Kidney (tissue), 14 donors: Measurements from ENCODE around the gene ARL4C. TPM values are rescaled to one million over a fixed set of nuclear protein-coding genes. Genes with fewer than 3 reads are reported as not detected.

ENCODE experiments used
- DNase-seq, 5 donors: peaks; one replicate each; pipeline ENCODE4 v3.0.0-alpha.2; 2013 to 2020
- FAIRE-seq: peaks from 2 replicates; lab custom pipeline; 2012; peaks lifted over from hg19 to GRCh38; lab: Jason Lieb, UNC
- H3K27ac ChIP-seq, 2 donors: one replicate each; pipeline ENCODE4 v1.7.0; 2013; ENCODE audit warnings: low read depth in 2 of 2, low read length in 2 of 2, inconsistent platforms in 1 of 2
- H3K27me3 ChIP-seq: one replicate; pipeline ENCODE4 v1.7.1; 2013; ENCODE audit warnings: low read length, inconsistent platforms; ENCODE audit not compliant: control insufficient read depth, insufficient read depth
- H3K36me3 ChIP-seq, 3 donors: one replicate each; pipeline versions ENCODE4 v1.7.0 to v1.7.1; 2013; ENCODE audit warnings: low read length in 3 of 3, control low read depth in 1 of 3, inconsistent platforms in 1 of 3; ENCODE audit not compliant: insufficient read depth in 3 of 3, control insufficient read depth in 2 of 3
- H3K4me1 ChIP-seq, 3 donors: one replicate each; pipeline versions ENCODE4 v1.7.0 to v1.7.1; 2013; ENCODE audit warnings: low read length in 3 of 3, inconsistent platforms in 1 of 3, low read depth in 1 of 3; ENCODE audit not compliant: control insufficient read depth in 2 of 3, insufficient read depth in 2 of 3
- H3K4me3 ChIP-seq, 3 donors: one replicate each; pipeline versions ENCODE4 v1.7.0 to v1.8.1; 2013; ENCODE audit warnings: low read length in 3 of 3, control low read depth in 1 of 3, inconsistent platforms in 1 of 3
- H3K9ac ChIP-seq, 3 donors: one replicate each; pipeline versions ENCODE4 v1.7.0 to v1.7.1; 2013; ENCODE audit warnings: low read length in 3 of 3, control low read depth in 1 of 3, inconsistent platforms in 1 of 3
- H3K9me3 ChIP-seq, 3 donors: one replicate each; pipeline versions ENCODE4 v1.7.0 to v1.7.1; 2013; ENCODE audit warnings: low read length in 3 of 3, control low read depth in 1 of 3, inconsistent platforms in 1 of 3; ENCODE audit not compliant: control insufficient read depth in 2 of 3, insufficient read depth in 1 of 3
- intact Hi-C: fragments of 100-400 bp; cut with DNase I; formaldehyde crosslinking; loops from one replicate; pipeline ENCODE4 v1.11.1; 2022
- polyA plus RNA-seq: library from polyadenylated mRNA; stranded (reverse); fragments of 350-450 nt; fragmentation: Illumina TruSeq; extraction: RNeasy Lipid Tissue Mini Kit (QIAGEN cat#74804); gene quantifications from one replicate; pipeline ENCODE4 v1.2.3, GENCODE V29; 2014; ENCODE audit warnings: low read depth, low replicate concordance; ENCODE audit not compliant: insufficient read depth
- total RNA-seq: library from RNA; stranded (reverse); fragmentation: NEBNext Ultra II Directional; extraction: Animal tissue kit (Norgen Biotek cat#: 25700); gene quantifications from one replicate; pipeline ENCODE4 v1.2.1, GENCODE V29; 2021
- TF ChIP-seq, protein P1 (sequence below): IDR thresholded peaks from 3 replicates; pipeline ENCODE4 v1.5.1; 2012; ENCODE audit warnings: mild to moderate bottlenecking, moderate library complexity, borderline replicate concordance; ENCODE audit not compliant: insufficient read depth; ENCODE audit errors: extremely low read depth
- donor health status: control.
- donor health status: control.
- donor health status: control.
- donor health status: control.
- donor health status: control.
- donor health status: DM: yes; HTN: yes; CAD: no.
- donor health status: Normal renal cell carcinoma (clear cell type).

Gene ARL4C
- total and polyA plus RNA-seq, 2 donors from 2014 or later = 2.7 to 62.0 TPM

DNA sequence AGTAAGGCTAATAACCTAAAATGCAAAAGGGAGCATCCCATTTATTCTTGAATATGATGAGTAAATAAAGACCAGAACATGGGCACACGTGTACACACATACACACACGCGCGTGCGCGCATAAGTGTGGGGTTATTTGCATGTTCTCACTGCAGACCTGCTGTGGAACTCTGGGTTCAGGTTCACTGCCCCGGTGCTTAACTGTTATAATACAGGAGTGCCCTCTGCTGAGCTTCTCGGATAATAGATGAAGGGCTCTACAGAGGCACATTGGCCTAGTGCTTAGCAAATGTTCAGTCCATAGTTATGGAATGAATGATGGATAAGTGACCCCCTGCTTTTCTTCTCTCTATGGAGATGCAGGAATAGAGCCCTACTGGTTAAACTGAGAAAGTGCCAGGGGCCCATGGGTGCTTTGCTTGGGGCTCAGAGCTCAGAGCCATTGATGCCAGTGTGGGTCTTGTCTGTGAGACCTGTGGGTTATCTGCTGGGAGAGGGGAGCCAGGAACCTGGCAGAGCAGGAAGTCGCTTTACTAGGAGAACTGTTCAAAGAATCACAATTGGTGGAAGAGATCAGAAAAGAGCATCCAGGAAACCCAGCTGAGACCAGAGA is 3.6 kb upstream of the ARL4C start:
- TF ChIP-seq, protein P1, sequence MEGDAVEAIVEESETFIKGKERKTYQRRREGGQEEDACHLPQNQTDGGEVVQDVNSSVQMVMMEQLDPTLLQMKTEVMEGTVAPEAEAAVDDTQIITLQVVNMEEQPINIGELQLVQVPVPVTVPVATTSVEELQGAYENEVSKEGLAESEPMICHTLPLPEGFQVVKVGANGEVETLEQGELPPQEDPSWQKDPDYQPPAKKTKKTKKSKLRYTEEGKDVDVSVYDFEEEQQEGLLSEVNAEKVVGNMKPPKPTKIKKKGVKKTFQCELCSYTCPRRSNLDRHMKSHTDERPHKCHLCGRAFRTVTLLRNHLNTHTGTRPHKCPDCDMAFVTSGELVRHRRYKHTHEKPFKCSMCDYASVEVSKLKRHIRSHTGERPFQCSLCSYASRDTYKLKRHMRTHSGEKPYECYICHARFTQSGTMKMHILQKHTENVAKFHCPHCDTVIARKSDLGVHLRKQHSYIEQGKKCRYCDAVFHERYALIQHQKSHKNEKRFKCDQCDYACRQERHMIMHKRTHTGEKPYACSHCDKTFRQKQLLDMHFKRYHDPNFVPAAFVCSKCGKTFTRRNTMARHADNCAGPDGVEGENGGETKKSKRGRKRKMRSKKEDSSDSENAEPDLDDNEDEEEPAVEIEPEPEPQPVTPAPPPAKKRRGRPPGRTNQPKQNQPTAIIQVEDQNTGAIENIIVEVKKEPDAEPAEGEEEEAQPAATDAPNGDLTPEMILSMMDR = peak; percentile 55
- peak; percentile 70 to 90 (median 82) for DNase-seq
- Histone ChIP-seq H3K27ac (no peak overlapping the region), H3K4me1 (peaks cover 0 to 8% (median 3%) of the 10 kb centered on the region in 3 donors), H3K9ac (no peak overlapping the region), H3K27me3 (no peaks in the 10 kb centered on the region), H3K4me3 (no peak overlapping the region), H3K36me3 (no peaks in the 10 kb centered on the region), H3K9me3 (no peaks in the 10 kb centered on the region)
- intact Hi-C loops = loop anchor here (10.0 kb wide), 1 partner anchor 366 kb away; no protein-coding TSS in a partner anchor
- FAIRE-seq = no peak

DNA sequence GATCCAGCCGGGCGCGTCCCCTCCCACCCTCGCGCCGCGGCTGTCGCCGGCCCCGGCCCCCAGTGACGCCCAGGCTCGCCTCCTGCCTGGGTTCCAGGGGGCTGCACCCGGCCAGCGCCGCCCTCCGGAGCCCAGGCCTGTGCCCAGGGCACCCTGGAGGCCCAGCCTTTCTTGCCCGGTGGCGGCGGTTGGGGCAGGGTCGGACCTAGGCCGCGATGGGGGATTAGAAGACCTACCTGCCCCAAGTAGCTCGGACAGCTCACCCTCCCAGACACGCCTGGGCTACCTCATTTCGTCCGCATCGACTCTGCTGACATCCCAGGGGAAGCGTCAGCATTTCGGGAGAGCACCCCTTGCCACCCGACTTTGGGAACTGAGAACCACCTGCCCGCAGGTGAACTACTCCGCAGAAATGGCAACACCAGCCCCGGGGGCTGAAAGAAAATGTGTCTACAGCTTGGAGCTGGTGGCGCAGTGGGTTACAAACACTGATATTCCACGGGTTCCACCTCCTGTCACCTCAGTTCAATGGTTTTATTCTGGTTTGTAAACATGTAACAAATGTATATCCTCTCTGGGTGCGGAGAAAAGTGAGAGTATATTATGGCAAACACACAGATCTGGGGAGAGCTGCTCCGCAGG is 834 bp upstream of the ARL4C start:
- intact Hi-C loops = no loop called here
- H3K9me3 ChIP-seq = no peaks in the 10 kb centered on the region
- DNase-seq = no peak
- no peaks in the 10 kb centered on the region for H3K36me3 ChIP-seq
- no peak overlapping the region for H3K9ac ChIP-seq
- H3K4me3 ChIP-seq = no peak overlapping the region
- peaks cover 0 to 12% (median 3%) of the 10 kb centered on the region in 3 donors for H3K4me1 ChIP-seq
- peak overlapping the region; percentile 41 to 51 for H3K27ac ChIP-seq
- TF ChIP-seq, protein P1 = no peak
- no peaks in the 10 kb centered on the region for H3K27me3 ChIP-seq
- no peak for FAIRE-seq

DNA sequence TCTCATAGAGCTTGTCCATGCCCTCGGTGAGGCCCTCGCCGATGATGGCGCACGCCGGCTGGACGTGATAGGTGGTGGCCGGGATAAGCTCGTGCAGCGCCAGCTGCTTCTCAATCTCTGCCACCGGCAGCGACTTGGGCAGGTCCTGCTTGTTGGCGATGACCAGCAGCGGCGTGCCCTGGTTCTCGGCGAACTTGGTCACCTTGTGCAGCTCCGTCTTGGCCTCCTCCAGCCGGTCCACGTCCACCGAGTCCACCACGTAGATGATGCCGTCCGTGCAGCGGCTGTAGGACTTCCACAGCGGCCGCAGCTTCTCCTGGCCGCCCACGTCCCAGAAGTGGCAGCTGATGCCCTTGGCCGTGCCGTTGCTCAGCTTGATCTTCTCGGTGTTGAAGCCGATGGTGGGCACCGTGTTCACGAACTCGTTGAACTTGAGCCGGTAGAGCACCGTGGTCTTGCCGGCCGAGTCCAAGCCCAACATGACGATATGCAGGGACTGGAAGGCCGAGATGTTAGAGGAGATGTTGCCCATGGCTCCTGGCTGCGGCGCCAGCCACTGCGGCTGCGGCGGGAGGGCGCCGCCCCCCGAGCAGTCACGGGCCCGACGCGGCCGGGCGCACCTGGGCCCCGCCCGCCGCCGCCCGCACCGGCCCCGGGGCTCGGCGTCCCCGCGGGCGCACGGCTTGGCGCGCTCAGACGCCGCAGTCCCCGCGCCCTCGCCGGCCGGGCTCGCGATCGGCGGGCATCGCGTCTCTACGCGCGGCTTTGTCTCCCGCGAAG is 636 bp downstream of the ARL4C start:
- DNase-seq = peak; percentile 38 to 84 (median 63)
- Histone ChIP-seq H3K9ac (peak overlapping the region; percentile 52 to 75 (median 74)), H3K36me3 (no peaks in the 10 kb centered on the region), H3K4me1 (peaks cover 0 to 12% (median 3%) of the 10 kb centered on the region in 3 donors), H3K9me3 (no peaks in the 10 kb centered on the region), H3K4me3 (peak overlapping the region; percentile 70 to 77 (median 71)), H3K27me3 (no peaks in the 10 kb centered on the region), H3K27ac (peak overlapping the region in 1 of 2 donors; percentile 11)
- intact Hi-C loops = no loop called here
- TF ChIP-seq, protein P1 = no peak
- FAIRE-seq = no peak
